GM23338 (cell line): Measurements from ENCODE around the gene CACNA1G. TPM values are rescaled to one million over a fixed set of nuclear protein-coding genes. Genes with fewer than 3 reads are reported as not detected.

Experiments used
- ATAC-seq: fragments of 200-7000 bp; cut with Tn5 transposase; 3 replicates; pipeline ENCODE4 v1.9.1; 2020
- DNase-seq: peaks from one replicate; pipeline ENCODE4 v3.0.0-alpha.2; 2015; ENCODE audit warnings: low spot score
- H2AFZ ChIP-seq: fragments of 200-600 bp; sonication (generic); 2 replicates; pipeline ENCODE4 v1.8.0; 2016; ENCODE audit warnings: antibody characterized with exemption, mild to moderate bottlenecking, moderate library complexity
- H3F3A ChIP-seq: fragments of 200-600 bp; sonication (generic); replicated peaks from 2 replicates; pipeline ENCODE4 v1.8.0; 2017; ENCODE audit warnings: antibody characterized with exemption, mixed run types, low read depth
- H3K27ac ChIP-seq: fragments of 200-600 bp; sonication (generic); 2 replicates; pipeline ENCODE4 v1.6.1; 2016; ENCODE audit warnings: low read depth
- H3K27me3 ChIP-seq: fragments of 200-600 bp; sonication (generic); 2 replicates; pipeline ENCODE4 v1.8.0; 2016; ENCODE audit warnings: mild to moderate bottlenecking, mixed run types, moderate library complexity; ENCODE audit not compliant: insufficient read depth
- H3K36me3 ChIP-seq: fragments of 200-600 bp; sonication (generic); 2 replicates; pipeline ENCODE4 v1.8.0; 2016; ENCODE audit warnings: mild to moderate bottlenecking; ENCODE audit not compliant: insufficient read depth
- H3K4me1 ChIP-seq: fragments of 200-600 bp; sonication (generic); 2 replicates; pipeline ENCODE4 v1.8.0; 2016; ENCODE audit warnings: mild to moderate bottlenecking, moderate library complexity; ENCODE audit not compliant: insufficient read depth
- H3K4me2 ChIP-seq: fragments of 200-600 bp; sonication (generic); 2 replicates; pipeline ENCODE4 v1.7.1; 2017; ENCODE audit warnings: mixed run types
- H3K4me3 ChIP-seq: fragments of 200-600 bp; sonication (generic); 2 replicates; pipeline ENCODE4 v1.6.1; 2016; ENCODE audit warnings: mixed run types
- H3K79me2 ChIP-seq: fragments of 200-600 bp; sonication (generic); replicated peaks from 2 replicates; pipeline ENCODE4 v1.8.0; 2017; ENCODE audit warnings: mild to moderate bottlenecking; ENCODE audit not compliant: insufficient read depth
- H3K9me2 ChIP-seq: fragments of 200-600 bp; sonication (generic); 2 replicates; pipeline ENCODE4 v1.8.0; 2017; ENCODE audit not compliant: insufficient read depth
- H4K20me1 ChIP-seq: fragments of 200-600 bp; sonication (generic); replicated peaks from 2 replicates; pipeline ENCODE4 v1.8.0; 2017; ENCODE audit warnings: mild to moderate bottlenecking; ENCODE audit not compliant: insufficient read depth
- H3K27ac Mint-ChIP-seq: 2 replicates; pipeline ENCODE4 v1.8.0; 2020; ENCODE audit warnings: inconsistent platforms, mild to moderate bottlenecking, moderate library complexity, mixed read lengths
- H3K27me3 Mint-ChIP-seq: 3 replicates; pipeline ENCODE4 v1.8.0; 2022; ENCODE audit warnings: low read depth, mild to moderate bottlenecking, moderate library complexity, mixed read lengths, inconsistent platforms; ENCODE audit not compliant: insufficient read depth, poor library complexity
- H3K36me3 Mint-ChIP-seq: 3 replicates; pipeline ENCODE4 v1.8.0; 2021; ENCODE audit warnings: low read depth, mild to moderate bottlenecking, inconsistent platforms, moderate library complexity, mixed read lengths
- H3K4me1 Mint-ChIP-seq: 3 replicates; pipeline ENCODE4 v1.8.0; 2020; ENCODE audit warnings: mild to moderate bottlenecking, inconsistent platforms, mixed read lengths
- H3K4me3 Mint-ChIP-seq: 3 replicates; pipeline ENCODE4 v1.8.0; 2021; ENCODE audit warnings: moderate library complexity, mild to moderate bottlenecking, inconsistent platforms, mixed read lengths
- H3K9me3 Mint-ChIP-seq: 3 replicates; pipeline ENCODE4 v1.8.0; 2020; ENCODE audit warnings: moderate library complexity, mild to moderate bottlenecking, inconsistent platforms, mixed read lengths
- CREB1 ChIP-seq: fragments of 250-450 bp; sonication (Bioruptor Pico); IDR thresholded peaks from 2 replicates; pipeline ENCODE4 v1.5.0; 2020; ENCODE audit warnings: low read depth, mild to moderate bottlenecking, moderate library complexity
- CTCF ChIP-seq, 2 experiments: fragments of 200-600 bp in 1 of 2; sonication (generic) in 1 of 2; conservative IDR thresholded peaks; 2 replicates each; pipeline versions ENCODE4 v1.5.1 to v1.6.1; 2016 to 2017; ENCODE audit warnings: antibody characterized with exemption in 2 of 2, low read depth in 2 of 2, mild to moderate bottlenecking in 2 of 2, moderate library complexity in 1 of 2
- ETS1 ChIP-seq: IDR thresholded peaks from 2 replicates; pipeline ENCODE4 v1.6.1; 2016; ENCODE audit warnings: antibody characterized with exemption
- EZH2 ChIP-seq: fragments of 200-600 bp; sonication (generic); IDR thresholded peaks from one replicate; pipeline ENCODE4 v1.8.0; 2017; ENCODE audit warnings: antibody characterized with exemption, mild to moderate bottlenecking, low read depth; ENCODE audit not compliant: unreplicated experiment
- EZH2phosphoT487 ChIP-seq: fragments of 200-600 bp; sonication (generic); IDR thresholded peaks from one replicate; pipeline ENCODE4 v1.8.1; 2018; ENCODE audit warnings: antibody characterized with exemption; ENCODE audit not compliant: unreplicated experiment
- JUNB ChIP-seq: IDR thresholded peaks from one replicate; pipeline ENCODE4 v1.6.1; 2016; ENCODE audit warnings: antibody characterized with exemption; ENCODE audit not compliant: unreplicated experiment
- NANOG ChIP-seq: IDR thresholded peaks from 2 replicates; pipeline ENCODE4 v1.6.1; 2016; ENCODE audit warnings: antibody characterized with exemption, borderline replicate concordance
- POLR2AphosphoS5 ChIP-seq: IDR thresholded peaks from 2 replicates; pipeline ENCODE4 v1.6.1; 2016; ENCODE audit warnings: antibody characterized with exemption, low read depth
- REST ChIP-seq: IDR thresholded peaks from one replicate; pipeline ENCODE4 v1.6.1; 2018; ENCODE audit warnings: antibody characterized with exemption; ENCODE audit not compliant: unreplicated experiment
- STAT1 ChIP-seq: IDR thresholded peaks from one replicate; pipeline ENCODE4 v1.6.1; 2016; ENCODE audit warnings: antibody characterized with exemption; ENCODE audit not compliant: unreplicated experiment
- ZNF114 ChIP-seq: fragments of 250-450 bp; sonication (Bioruptor Pico); IDR thresholded peaks from 2 replicates; pipeline ENCODE4 v1.5.0; 2020; ENCODE audit warnings: mild to moderate bottlenecking, moderate library complexity
- ZNF331 ChIP-seq: fragments of 250-450 bp; sonication (Bioruptor Pico); IDR thresholded peaks from 2 replicates; pipeline ENCODE4 v1.5.0; 2020; ENCODE audit warnings: low read depth, mild to moderate bottlenecking, moderate library complexity
- polyA plus RNA-seq: library from polyadenylated mRNA; unstranded; fragments of >200 nt; fragmentation: Nextera tagmentation; extraction: Ambion mirVana; gene quantifications from 2 replicates; pipeline ENCODE4 v1.2.1, GENCODE V29; 2016
- total RNA-seq: library from RNA; depleted of rRNA; stranded (reverse); fragments of >200 nt; shearing (Covaris generic); gene quantifications from 2 replicates; pipeline ENCODE4 v1.2.3, GENCODE V29; 2014
- TF ChIP-seq, protein P1 (sequence below): fragments of 250-450 bp; sonication (Bioruptor Pico); IDR thresholded peaks from 2 replicates; pipeline ENCODE4 v1.5.0; 2020; ENCODE audit warnings: mild to moderate bottlenecking, moderate library complexity

CACNA1G gene
- total and polyA plus RNA-seq, 2 experiments from 2014 or later, result 1.4 to 5.1 TPM

DNA sequence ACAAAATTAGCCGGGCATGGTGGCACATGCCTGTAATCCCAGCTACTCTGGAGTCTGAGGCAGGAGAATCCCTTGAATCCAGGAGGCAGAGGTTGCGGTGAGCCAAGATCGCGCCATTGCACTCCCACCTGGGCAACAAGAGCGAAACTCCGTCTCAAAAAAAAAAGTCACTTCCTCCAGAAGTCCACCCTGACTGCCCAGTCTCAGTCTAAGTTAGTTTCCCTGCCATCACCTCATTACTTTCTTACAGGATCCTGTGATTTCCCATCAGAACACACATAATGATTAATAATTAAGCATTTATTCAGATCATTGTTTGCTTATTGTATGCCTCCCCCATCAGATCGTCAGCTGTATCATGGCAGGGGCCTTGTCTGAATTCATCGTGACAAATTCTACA is 105.8 kb downstream of the CACNA1G start:
- Histone ChIP-seq H3K79me2 (no peaks in the 10 kb centered on the region), H3K4me3 (no peak overlapping the region), H3F3A (no peaks in the 10 kb centered on the region), H3K36me3 (no peaks in the 10 kb centered on the region), H3K9me2 (no peaks in the 10 kb centered on the region), H2AFZ (no peak overlapping the region), H3K27me3 (no peaks in the 10 kb centered on the region), H3K27ac (no peak overlapping the region), H3K4me2 (no peak overlapping the region), H3K4me1 (peaks cover 8% of the 10 kb centered on the region), H4K20me1 (no peaks in the 10 kb centered on the region)
- Mint-ChIP-seq H3K4me1 (peaks cover 27% of the 10 kb centered on the region), H3K27me3 (peaks cover 9% of the 10 kb centered on the region), H3K9me3 (no peaks in the 10 kb centered on the region), H3K27ac (no peak overlapping the region), H3K36me3 (no peaks in the 10 kb centered on the region; the same call in 2 of the 3 replicates), H3K4me3 (no peak overlapping the region)
- ATAC-seq (no peak), DNase-seq (no peak)
- TF ChIP-seq ETS1, result no peak
- no peak for TF ChIP-seq JUNB
- TF ChIP-seq POLR2AphosphoS5, result no peak
- no peak for TF ChIP-seq ZNF114
- TF ChIP-seq STAT1, result no peak
- no peak for TF ChIP-seq ZNF331 (CRISPR knock-in tag)
- TF ChIP-seq CREB1 (CRISPR knock-in tag), result no peak
- no peak for TF ChIP-seq NANOG
- TF ChIP-seq REST, result no peak
- TF ChIP-seq, protein P1, sequence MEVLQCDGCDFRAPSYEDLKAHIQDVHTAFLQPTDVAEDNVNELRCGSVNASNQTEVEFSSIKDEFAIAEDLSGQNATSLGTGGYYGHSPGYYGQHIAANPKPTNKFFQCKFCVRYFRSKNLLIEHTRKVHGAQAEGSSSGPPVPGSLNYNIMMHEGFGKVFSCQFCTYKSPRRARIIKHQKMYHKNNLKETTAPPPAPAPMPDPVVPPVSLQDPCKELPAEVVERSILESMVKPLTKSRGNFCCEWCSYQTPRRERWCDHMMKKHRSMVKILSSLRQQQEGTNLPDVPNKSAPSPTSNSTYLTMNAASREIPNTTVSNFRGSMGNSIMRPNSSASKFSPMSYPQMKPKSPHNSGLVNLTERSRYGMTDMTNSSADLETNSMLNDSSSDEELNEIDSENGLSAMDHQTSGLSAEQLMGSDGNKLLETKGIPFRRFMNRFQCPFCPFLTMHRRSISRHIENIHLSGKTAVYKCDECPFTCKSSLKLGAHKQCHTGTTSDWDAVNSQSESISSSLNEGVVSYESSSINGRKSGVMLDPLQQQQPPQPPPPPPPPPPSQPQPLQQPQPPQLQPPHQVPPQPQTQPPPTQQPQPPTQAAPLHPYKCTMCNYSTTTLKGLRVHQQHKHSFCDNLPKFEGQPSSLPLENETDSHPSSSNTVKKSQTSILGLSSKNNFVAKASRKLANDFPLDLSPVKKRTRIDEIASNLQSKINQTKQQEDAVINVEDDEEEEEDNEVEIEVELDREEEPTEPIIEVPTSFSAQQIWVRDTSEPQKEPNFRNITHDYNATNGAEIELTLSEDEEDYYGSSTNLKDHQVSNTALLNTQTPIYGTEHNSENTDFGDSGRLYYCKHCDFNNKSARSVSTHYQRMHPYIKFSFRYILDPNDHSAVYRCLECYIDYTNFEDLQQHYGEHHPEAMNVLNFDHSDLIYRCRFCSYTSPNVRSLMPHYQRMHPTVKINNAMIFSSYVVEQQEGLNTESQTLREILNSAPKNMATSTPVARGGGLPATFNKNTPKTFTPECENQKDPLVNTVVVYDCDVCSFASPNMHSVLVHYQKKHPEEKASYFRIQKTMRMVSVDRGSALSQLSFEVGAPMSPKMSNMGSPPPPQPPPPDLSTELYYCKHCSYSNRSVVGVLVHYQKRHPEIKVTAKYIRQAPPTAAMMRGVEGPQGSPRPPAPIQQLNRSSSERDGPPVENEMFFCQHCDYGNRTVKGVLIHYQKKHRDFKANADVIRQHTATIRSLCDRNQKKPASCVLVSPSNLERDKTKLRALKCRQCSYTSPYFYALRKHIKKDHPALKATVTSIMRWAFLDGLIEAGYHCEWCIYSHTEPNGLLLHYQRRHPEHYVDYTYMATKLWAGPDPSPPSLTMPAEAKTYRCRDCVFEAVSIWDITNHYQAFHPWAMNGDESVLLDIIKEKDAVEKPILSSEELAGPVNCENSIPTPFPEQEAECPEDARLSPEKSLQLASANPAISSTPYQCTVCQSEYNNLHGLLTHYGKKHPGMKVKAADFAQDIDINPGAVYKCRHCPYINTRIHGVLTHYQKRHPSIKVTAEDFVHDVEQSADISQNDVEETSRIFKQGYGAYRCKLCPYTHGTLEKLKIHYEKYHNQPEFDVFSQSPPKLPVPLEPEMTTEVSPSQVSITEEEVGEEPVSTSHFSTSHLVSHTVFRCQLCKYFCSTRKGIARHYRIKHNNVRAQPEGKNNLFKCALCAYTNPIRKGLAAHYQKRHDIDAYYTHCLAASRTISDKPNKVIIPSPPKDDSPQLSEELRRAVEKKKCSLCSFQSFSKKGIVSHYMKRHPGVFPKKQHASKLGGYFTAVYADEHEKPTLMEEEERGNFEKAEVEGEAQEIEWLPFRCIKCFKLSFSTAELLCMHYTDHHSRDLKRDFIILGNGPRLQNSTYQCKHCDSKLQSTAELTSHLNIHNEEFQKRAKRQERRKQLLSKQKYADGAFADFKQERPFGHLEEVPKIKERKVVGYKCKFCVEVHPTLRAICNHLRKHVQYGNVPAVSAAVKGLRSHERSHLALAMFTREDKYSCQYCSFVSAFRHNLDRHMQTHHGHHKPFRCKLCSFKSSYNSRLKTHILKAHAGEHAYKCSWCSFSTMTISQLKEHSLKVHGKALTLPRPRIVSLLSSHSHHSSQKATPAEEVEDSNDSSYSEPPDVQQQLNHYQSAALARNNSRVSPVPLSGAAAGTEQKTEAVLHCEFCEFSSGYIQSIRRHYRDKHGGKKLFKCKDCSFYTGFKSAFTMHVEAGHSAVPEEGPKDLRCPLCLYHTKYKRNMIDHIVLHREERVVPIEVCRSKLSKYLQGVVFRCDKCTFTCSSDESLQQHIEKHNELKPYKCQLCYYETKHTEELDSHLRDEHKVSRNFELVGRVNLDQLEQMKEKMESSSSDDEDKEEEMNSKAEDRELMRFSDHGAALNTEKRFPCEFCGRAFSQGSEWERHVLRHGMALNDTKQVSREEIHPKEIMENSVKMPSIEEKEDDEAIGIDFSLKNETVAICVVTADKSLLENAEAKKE (CRISPR knock-in tag), result no peak
- TF ChIP-seq CTCF (conservative IDR thresholded peaks at IDR 0.05; ENCODE audit: low read depth in 2 of 2), result no peak
- no peak for TF ChIP-seq EZH2
- no peak for TF ChIP-seq EZH2phosphoT487
